Activated gamma-delta T cell (primary cell): Measurements from ENCODE around the gene MAST4.

Source experiments
- DNase-seq: peaks from one replicate; lab custom pipeline; 2025; lab: John Stamatoyannopoulos, UW

The MAST4 gene

GRCh38 chr5:67133217-67133616 is 537.0 kb downstream of the MAST4 start:
- DNase-seq, result no peak

- no peak for DNase-seq
These were observed 537.6 kb downstream of the MAST4 start for GRCh38 chr5:67133776-67134175.

GRCh38 chr5:67135381-67135984 is 539.3 kb downstream of the MAST4 start:
- DNase-seq, result no peak

- DNase-seq, result no peak
These were observed 542.8 kb downstream of the MAST4 start for GRCh38 chr5:67139030-67139429.

GRCh38 chr5:67140413-67140812 is 544.2 kb downstream of the MAST4 start:
- no peak for DNase-seq

GRCh38 chr5:67141644-67142043 is 545.5 kb downstream of the MAST4 start:
- DNase-seq, result no peak

- DNase-seq, result no peak
These were observed 546.6 kb downstream of the MAST4 start for GRCh38 chr5:67142816-67143215.

- DNase-seq, result no peak
These were observed 547.4 kb downstream of the MAST4 start for GRCh38 chr5:67143549-67143948.

- DNase-seq, result no peak
These were observed 548.0 kb downstream of the MAST4 start for GRCh38 chr5:67144183-67144639.

- no peak for DNase-seq
These were observed 550.4 kb downstream of the MAST4 start for GRCh38 chr5:67146574-67146973.

- no peak for DNase-seq
These were observed 550.8 kb downstream of the MAST4 start for GRCh38 chr5:67146981-67147380.

- DNase-seq, result no peak
These were observed 551.6 kb downstream of the MAST4 start for GRCh38 chr5:67147760-67148159.

- no peak for DNase-seq
These were observed 553.1 kb downstream of the MAST4 start for GRCh38 chr5:67149057-67149950.

GRCh38 chr5:67149951-67150523 is 553.8 kb downstream of the MAST4 start:
- DNase-seq, result no peak

GRCh38 chr5:67152400-67152799 is 556.2 kb downstream of the MAST4 start:
- DNase-seq, result no peak

GRCh38 chr5:67153292-67153691 is 557.1 kb downstream of the MAST4 start:
- DNase-seq, result no peak

- no peak for DNase-seq
These were observed 558.5 kb downstream of the MAST4 start for GRCh38 chr5:67154556-67155206.

- DNase-seq, result no peak
These were observed 560.9 kb downstream of the MAST4 start for GRCh38 chr5:67156976-67157583.

GRCh38 chr5:67160272-67160671 is 564.1 kb downstream of the MAST4 start:
- DNase-seq, result no peak

- DNase-seq, result no peak
These were observed 564.8 kb downstream of the MAST4 start for GRCh38 chr5:67160985-67161384.

- DNase-seq, result no peak
These were observed 565.6 kb downstream of the MAST4 start for GRCh38 chr5:67161767-67162166.

GRCh38 chr5:67163231-67163756 is 567.1 kb downstream of the MAST4 start:
- no peak for DNase-seq
